DLD1 (cell line): Measurements from ENCODE around the gene PRMT3.

ENCODE experiments used
- in situ Hi-C: cut with HindIII; loops from 2 replicates; pipeline ENCODE4 v1.10.0; 2017; ENCODE audit warnings: low sequenced_read_pairs

PRMT3 gene

DNA sequence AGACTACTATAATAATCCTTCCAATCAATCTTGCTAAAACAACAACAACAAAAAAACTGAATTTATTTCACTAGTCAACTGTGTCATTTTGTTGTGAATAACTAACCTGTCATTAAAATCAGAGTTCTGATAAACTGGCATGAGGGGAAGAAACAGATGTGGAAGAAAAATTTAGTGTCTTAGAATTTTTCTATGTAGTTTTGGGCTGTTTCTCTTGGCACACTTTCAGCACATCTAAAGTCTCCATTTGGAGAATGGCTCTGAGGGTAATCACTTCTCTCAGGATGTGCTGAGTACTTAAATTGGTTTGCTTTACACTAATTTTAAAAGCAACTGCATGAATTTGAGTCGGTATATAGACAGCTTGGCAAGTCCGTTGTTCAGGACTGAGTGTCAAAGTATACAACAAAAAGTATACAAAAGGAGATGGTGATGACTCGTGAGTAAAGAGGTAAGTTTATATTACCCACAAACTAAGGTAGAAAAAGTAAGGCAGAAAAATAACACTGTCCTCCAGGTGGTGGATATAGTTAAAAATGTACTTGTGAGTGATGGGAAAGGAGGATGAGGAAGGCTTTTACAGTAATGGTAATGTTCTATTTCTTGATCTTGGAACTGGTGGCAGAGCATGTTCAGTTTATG is 13.8 kb upstream of the PRMT3 start:
- in situ Hi-C loops: no loop called here

- in situ Hi-C loops: loop anchor here (25.0 kb wide), 1 partner anchor 237 kb away; no protein-coding TSS in a partner anchor
Observed at GRCh38 chr11:20374741-20375300, 12.7 kb upstream of the PRMT3 start.

DNA sequence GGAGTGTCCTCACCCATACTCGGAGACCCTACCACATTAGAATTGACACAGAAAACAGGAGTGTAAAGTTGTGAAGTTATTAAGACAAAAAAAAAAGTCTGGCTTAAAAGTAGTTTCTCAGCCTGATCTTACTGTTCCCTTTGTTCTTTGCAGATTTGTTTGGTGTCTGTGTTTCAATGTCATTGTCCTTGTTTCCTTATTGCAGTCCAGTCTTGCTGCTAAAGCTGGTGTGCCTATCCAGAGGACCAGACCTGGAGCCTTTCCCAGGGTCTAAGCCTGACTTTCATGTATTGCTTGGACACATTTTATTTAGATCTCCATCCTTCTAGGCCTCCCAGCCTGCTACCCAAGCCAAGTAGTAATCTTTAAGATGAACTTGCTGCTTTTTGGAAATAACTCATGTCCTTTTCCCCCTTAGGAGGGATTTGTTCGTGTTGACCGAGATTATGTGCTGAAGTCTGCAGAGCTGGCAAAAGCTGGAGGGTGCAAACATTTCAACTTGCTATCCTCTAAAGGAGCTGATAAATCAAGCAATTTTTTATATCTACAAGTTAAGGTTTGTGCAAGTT is 11.3 kb upstream of the PRMT3 start:
- in situ Hi-C loops: loop anchor here (25.0 kb wide), 1 partner anchor 236 kb away; no protein-coding TSS in a partner anchor

GRCh38 chr11:20385996-20386395 is 1.5 kb upstream of the PRMT3 start:
- in situ Hi-C loops: loop anchor here (25.0 kb wide), 1 partner anchor 226 kb away; no protein-coding TSS in a partner anchor

- in situ Hi-C loops: loop anchor here (25.0 kb wide), 1 partner anchor 224 kb away; no protein-coding TSS in a partner anchor
Observed at GRCh38 chr11:20388096-20389055, 860 bp downstream of the PRMT3 start.

- in situ Hi-C loops: loop anchor here (25.0 kb wide), 1 partner anchor 215 kb away; no protein-coding TSS in a partner anchor
Observed at GRCh38 chr11:20397281-20397680, 9.8 kb downstream of the PRMT3 start.

DNA sequence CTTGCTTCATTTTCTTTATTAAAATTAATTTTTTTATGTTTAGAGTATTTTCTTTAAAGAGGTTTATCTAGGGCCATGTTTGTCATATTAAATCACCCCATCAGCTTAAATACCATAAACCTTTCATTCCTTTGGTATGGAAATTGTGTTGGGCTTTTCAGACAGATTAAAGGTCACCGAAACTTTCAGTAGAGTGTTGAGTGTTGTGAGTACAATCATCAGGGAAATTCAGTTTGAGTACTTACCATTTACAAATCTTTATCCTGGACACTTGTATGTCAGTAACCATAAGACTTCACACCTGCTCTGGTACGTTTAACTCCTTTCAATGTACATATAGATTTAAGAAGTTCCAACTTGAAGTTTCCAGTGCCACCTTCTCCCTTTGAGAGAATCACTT is 12.0 kb downstream of the PRMT3 start:
- in situ Hi-C loops: loop anchor here (25.0 kb wide), 1 partner anchor 213 kb away; no protein-coding TSS in a partner anchor

GRCh38 chr11:20403059-20403458 is 15.5 kb downstream of the PRMT3 start:
- in situ Hi-C loops: no loop called here

- in situ Hi-C loops: no loop called here
Observed at GRCh38 chr11:20406484-20406883, 19.0 kb downstream of the PRMT3 start.

- in situ Hi-C loops: no loop called here
Observed at GRCh38 chr11:20407344-20407743, 19.8 kb downstream of the PRMT3 start.

DNA sequence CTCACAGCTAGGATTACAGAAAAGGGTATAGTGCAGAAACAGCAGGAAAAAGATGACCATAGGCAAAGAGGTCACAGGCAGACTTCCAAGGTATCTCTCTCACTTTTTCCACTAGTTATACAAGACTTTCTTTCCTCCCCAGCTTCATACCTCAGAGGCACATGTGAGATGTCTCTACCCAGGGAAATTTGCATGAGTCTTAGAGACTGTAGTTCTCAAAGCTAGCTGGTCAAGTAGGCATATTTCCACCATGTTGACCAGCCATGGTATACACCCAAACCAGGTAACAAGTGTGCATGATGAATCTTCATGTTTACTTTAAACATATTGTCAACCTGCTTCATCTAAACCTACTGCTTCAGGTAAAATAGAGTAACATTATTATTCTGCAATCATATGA is 27.9 kb downstream of the PRMT3 start:
- in situ Hi-C loops: no loop called here

GRCh38 chr11:20417771-20418170 is 30.3 kb downstream of the PRMT3 start:
- in situ Hi-C loops: no loop called here

DNA sequence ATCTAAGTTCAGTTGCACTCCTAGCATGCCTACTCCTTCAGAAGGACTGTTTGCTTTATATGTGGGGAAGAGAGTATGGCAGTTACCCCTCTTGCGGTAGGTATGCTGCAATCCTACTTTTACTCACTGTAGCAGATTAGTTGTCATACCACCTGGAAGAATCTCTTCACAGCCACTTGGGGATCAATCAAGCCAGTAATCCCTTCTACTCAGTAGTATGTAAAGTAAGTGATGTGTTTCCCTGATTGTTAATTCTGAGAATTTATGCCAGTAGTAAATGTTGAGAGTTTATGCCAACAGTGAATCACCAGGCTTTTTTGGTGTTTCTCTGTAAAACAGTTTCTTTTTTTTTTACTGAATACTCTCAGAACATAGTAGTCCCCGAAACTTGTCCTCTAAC is 34.4 kb downstream of the PRMT3 start:
- in situ Hi-C loops: no loop called here

DNA sequence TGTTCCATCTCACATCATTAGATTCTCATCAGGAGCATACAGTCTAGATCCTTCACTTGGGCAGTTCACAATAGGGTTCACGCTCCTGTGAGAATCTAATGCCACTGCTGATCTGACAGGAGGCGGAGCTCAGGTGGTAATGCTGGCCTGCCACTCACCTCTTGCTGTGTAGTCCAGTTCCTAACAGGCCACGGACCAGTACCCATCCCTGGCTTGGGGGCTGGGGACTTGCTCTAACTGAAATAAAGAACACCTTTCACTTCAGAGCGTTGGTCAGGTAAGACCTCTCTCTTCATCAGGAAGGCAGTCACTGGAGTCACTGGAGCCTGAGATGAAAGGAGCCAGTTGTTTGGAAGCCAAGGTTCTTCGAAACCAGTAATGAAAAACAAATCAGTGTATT is 41.7 kb downstream of the PRMT3 start:
- in situ Hi-C loops: no loop called here

GRCh38 chr11:20438637-20439036 is 51.1 kb downstream of the PRMT3 start:
- in situ Hi-C loops: no loop called here

DNA sequence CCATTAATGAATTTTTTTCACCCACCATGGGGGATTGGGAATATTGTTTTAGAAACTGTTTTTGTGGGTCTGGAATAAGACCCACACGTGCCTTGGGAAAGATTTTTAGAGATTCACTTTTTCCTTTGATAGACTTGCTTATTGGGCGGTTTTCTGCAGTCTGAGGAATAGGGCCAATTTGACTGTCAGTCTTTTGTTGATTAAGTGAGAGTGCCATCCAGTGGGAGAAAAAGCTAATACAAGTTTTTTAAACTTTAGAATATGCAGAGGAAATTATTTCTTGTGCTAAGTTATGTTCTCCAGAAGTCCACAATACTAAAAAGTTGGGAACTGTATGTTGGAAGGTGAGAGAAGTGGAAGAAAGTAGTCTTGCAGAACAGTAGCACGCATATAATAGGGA is 56.1 kb downstream of the PRMT3 start:
- in situ Hi-C loops: no loop called here

- in situ Hi-C loops: no loop called here
Observed at GRCh38 chr11:20444535-20444934, 57.0 kb downstream of the PRMT3 start.

- in situ Hi-C loops: no loop called here
Observed at GRCh38 chr11:20448834-20449233, 61.3 kb downstream of the PRMT3 start.

DNA sequence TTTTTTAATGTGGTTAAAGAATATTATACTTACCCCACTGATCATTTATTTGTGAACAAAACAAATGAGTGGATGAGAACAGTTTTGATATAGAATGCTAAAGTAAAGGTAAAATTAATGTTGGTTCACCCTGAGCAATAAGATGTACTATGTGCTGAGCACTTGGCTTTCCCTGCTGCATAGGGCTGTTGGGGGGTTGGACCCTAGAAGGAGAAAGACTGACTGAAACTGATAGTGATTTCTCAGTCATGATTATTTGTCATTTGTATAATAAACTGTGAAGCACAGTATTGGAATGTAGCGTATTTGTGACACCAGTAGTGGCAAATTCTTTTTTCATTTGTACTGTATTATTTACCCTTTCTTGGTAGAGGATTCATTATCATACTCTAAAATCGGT is 63.3 kb downstream of the PRMT3 start:
- in situ Hi-C loops: no loop called here

- in situ Hi-C loops: no loop called here
Observed at GRCh38 chr11:20451568-20451967, 64.1 kb downstream of the PRMT3 start.

- in situ Hi-C loops: no loop called here
Observed at GRCh38 chr11:20452585-20452984, 65.1 kb downstream of the PRMT3 start.
